ENCODE measurements around the gene ICE2.

GRCh38 chr15:60374628-60375081, 104.3 kb downstream of the ICE2 start:
- TF ChIP-seq PPARA (CRISPR knock-in tag; IDR thresholded peaks at IDR 0.05; ENCODE audit: borderline replicate concordance) (no peak), CSRNP3 (CRISPR knock-in tag; IDR thresholded peaks at IDR 0.05) (no peak), ZFP3 (CRISPR knock-in tag; IDR thresholded peaks at IDR 0.05) (peak; percentile 66; the same call in 1 of the 2 replicates)
